Activated T-cell treated with anti-CD3 and anti-CD28 coated beads, Interleukin-2, amount 50 U/mL, for 1 hour (primary cell): ENCODE results near the gene CLEC3B.
"Not testable (repeated sequence)": the region's sequence is repeated elsewhere in the genome, so short reads cannot be mapped to it uniquely, and the experiment has no call there.

ENCODE experiments used
- DNase-seq: peaks from one replicate; pipeline ENCODE4 v3.0.0-alpha.2; 2020

CLEC3B gene

GRCh38 chr3:45037720-45038455 lies 11.8 kb downstream of the CLEC3B start:
- peak; percentile 90 for DNase-seq

GRCh38 chr3:45041666-45042065 lies 15.6 kb downstream of the CLEC3B start:
- no peak for DNase-seq

- no peak for DNase-seq
These were observed 16.1 kb downstream of the CLEC3B start for GRCh38 chr3:45042162-45042561.

- DNase-seq = no peak
These were observed 17.7 kb downstream of the CLEC3B start for GRCh38 chr3:45043728-45044299.

GRCh38 chr3:45048244-45048643 lies 22.1 kb downstream of the CLEC3B start:
- no peak for DNase-seq

GRCh38 chr3:45049807-45050206 lies 23.7 kb downstream of the CLEC3B start:
- no peak for DNase-seq

GRCh38 chr3:45051685-45052084 lies 25.6 kb downstream of the CLEC3B start:
- no peak for DNase-seq

- DNase-seq = not testable (repeated sequence)
These were observed 27.7 kb downstream of the CLEC3B start for GRCh38 chr3:45053805-45054195.

GRCh38 chr3:45054196-45054857 lies 28.2 kb downstream of the CLEC3B start:
- DNase-seq = no peak

GRCh38 chr3:45055032-45055410 lies 28.9 kb downstream of the CLEC3B start:
- DNase-seq = no peak

GRCh38 chr3:45055411-45056143 lies 29.5 kb downstream of the CLEC3B start:
- no peak for DNase-seq

- DNase-seq = no peak
These were observed 30.7 kb downstream of the CLEC3B start for GRCh38 chr3:45056608-45057301.

- no peak for DNase-seq
These were observed 31.5 kb downstream of the CLEC3B start for GRCh38 chr3:45057557-45057956.

- DNase-seq = no peak
These were observed 33.0 kb downstream of the CLEC3B start for GRCh38 chr3:45059132-45059531.

GRCh38 chr3:45060165-45060892 lies 34.2 kb downstream of the CLEC3B start:
- DNase-seq = no peak

- no peak for DNase-seq
These were observed 36.6 kb downstream of the CLEC3B start for GRCh38 chr3:45062697-45063070.

GRCh38 chr3:45064512-45065372 lies 38.6 kb downstream of the CLEC3B start:
- DNase-seq = no peak

- no peak for DNase-seq
These were observed 39.2 kb downstream of the CLEC3B start for GRCh38 chr3:45065373-45065720.

- DNase-seq = no peak
These were observed 40.2 kb downstream of the CLEC3B start for GRCh38 chr3:45066109-45066801.

GRCh38 chr3:45067486-45067885 lies 41.4 kb downstream of the CLEC3B start:
- DNase-seq = no peak

GRCh38 chr3:45067941-45068340 lies 41.8 kb downstream of the CLEC3B start:
- no peak for DNase-seq
